HG02852 (cell line): ENCODE results near the gene PLCB3.

Experiments used
- ATAC-seq: cut with Tn5 transposase; IDR thresholded peaks from one replicate; pipeline ENCODE4 v1.9.1; 2021; ENCODE audit warnings: mild to moderate bottlenecking, moderate library complexity; ENCODE audit not compliant: unreplicated experiment

Gene PLCB3

DNA sequence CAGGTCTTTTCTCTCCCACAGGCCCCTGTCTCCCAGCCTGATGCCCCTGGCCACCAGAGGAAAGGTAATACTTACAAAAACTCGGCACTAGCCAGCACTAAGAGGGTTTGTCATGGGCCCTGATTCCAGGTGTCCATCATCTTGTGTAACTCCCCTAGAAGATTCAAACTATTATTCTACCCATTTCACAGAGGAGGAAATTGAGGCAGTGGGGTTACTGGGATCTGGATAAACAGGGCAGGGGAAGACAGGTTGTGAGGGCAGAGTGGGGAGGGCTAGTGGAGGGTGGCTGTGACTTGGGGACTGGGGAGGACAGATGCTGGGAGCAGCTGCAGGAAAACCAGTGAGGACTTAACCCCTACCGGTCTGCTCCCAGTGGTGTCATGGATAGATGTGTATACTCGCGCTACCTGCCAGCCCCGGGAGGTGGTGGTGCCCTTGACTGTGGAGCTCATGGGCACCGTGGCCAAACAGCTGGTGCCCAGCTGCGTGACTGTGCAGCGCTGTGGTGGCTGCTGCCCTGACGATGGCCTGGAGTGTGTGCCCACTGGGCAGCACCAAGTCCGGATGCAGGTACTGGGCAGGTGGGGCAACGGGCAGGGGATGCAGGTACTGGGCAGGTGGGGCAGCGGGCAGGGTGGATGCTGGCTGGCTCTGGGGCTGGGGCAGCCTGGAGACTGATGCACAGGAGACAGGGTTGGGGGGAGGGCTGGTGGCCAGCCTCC lies 15.7 kb upstream of the PLCB3 start:
- ATAC-seq = no peak

GRCh38 chr11:64237484-64237951 lies 13.8 kb upstream of the PLCB3 start:
- no peak for ATAC-seq

GRCh38 chr11:64238076-64238475 lies 13.3 kb upstream of the PLCB3 start:
- ATAC-seq = no peak

GRCh38 chr11:64238999-64239398 lies 12.3 kb upstream of the PLCB3 start:
- ATAC-seq = no peak

DNA sequence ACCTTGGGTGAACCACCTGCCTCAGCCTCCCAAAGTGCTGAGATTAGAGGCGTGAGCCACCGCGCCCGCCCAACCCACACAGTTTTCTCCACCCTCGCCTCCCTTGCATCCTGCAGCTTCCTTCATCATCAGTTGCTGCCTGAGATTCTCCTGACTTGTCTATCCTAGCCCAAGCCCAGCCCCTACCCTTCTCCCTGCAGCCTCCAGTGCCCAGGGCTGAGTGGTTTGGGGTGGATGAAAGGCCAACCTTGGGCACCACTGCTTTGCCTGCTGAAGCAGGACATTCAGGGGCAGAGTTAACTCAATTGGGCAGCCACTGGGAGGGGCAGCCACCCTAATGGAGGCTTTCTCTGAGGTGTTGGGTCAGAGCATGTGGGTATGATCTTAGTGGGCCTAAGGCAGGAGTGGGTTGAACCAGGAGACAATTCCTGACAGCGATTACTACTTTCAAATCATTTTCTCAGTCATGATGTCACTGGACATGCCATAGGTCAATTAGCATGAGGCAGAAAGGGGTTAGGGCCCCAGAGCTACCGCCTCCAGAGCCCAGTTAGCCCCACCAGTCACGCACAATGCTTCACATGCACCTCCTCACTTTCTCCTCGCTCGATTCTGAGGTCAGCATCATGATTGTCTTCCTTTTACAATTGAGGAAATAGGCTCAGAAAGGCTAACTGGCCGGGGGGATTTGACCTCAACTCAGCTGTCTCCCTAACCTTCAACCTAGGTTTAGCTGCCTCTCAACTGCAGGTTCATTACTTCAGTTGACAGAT lies 11.5 kb upstream of the PLCB3 start:
- ATAC-seq = no peak

DNA sequence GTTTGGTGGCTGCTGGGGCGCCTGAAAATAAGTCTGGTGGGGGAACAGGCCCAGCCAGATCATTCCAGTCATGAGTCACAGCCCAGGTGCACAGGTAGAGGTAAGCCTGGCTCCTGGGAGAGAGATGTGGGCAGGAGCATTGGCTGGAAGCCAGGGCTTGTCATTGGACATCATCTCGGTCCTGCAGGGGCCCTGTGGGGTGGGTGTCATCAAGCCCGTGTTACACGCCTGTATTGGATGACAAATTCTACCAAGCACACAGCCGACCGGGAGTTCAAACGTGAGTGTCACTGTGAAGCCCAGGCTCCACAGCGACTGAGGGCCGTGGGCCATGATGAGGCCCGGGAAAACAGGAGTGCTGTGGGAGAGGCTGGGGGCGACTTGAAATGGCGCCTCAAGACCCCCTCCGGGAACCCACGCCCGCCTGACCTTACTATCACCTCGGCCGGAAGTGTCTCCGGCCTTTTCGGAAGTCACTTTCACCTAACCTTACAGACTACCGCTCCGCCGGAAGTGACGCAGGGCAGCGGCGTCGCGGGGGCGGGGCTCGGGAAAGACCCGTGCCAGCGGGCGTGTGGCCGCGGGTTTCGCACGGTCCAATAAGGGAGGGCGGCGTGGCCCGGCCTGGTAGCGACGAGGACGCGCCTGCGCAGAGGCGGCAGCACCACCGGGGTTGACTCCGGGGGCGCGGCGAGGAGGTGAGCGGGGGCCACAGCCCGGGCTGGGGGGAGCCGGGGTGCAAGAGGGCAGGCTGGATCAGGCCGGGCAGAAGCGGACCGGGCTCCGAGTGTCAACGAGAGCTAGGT lies 10.7 kb upstream of the PLCB3 start, which contains the start of gene FKBP2:
FKBP2 (plus strand) TSS at position 661 of the 806 bp plus-strand sequence. CDS start 1,293 bp downstream, outside the sequence.
- ATAC-seq = peak; percentile 51

DNA sequence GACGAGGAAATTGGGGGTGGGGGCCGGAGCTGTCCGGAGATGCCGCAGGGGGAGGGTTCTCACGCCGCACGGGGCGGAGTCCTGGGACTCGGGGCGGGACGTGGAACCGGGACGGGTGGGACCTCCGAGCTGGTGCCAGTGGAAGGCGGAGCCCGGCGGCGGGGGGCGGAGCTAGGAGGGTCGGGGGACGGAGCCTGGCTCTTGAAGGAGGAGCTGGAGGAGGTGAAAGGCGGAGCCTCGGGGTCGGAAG lies 10.2 kb upstream of the PLCB3 start:
- peak; percentile 62 for ATAC-seq

DNA sequence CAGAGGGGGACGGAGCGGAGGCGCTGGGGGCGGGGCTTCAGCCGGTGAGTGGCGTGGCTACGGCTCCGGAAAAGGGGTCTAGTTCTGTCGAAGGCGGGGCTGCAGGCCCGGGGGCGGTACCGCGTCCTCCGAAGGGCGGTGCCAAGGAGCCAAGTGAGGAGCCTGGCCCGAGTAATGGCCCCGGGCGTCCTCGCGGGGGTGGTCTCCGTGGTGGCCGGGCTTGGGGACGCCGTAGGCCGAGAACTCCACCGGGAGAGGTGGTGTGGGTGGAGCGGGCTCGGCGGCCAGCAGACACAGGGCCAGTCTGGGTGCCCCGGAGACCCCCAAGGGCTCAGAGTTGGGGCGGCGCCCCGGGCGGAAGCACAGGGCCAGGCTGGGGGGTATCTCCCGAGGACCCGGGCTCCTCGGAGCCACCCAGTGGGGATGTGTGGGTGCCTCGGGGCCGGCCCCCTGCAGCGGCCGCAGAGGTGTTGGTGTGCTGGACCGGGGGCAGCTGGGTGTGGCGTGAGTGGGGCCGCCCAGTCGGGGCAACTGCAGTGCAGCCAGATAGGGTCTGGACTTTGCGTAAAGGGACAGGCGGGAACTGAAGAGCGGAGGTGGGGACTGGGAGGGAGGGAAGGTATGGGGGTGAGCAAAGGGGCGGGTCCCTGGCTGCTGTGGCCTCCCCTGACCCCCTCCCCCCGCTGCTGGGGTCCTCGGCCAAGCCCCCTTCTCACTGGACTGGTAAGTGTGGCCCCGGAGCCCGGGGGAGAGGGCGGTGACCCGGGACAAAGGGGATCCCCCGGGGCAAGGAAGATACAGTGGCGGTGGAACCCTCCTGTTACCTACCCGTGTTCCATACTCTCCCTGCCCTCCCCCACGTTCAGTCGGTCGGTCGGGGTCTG lies 9.6 kb upstream of the PLCB3 start:
- peak; percentile 58 for ATAC-seq

DNA sequence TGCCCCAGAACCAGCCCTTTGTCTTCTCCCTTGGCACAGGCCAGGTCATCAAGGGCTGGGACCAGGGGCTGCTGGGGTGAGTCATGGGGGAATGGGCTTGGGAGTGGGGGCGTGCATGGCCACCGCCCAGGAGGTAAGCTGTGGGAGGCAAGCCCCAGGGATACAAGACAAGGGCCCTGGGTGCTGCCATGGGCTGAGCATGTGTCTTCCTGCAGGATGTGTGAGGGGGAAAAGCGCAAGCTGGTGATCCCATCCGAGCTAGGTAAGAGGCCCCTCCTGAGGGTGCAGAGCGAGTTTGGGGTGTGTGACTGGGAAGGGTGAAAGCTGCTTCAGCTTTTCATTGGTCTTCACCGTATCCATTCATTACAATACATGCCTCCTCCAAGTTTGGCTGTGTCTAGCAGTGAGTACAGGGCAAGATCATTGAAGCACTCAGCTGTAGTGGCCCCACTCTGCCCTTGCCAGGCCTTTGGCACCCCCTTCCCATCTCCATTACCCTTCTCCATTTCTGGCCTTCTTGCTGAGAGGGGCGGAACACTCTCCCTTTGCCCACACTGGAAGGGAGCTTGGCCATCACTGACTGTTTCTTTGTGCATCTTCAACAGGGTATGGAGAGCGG lies 8.0 kb upstream of the PLCB3 start:
- no peak for ATAC-seq

DNA sequence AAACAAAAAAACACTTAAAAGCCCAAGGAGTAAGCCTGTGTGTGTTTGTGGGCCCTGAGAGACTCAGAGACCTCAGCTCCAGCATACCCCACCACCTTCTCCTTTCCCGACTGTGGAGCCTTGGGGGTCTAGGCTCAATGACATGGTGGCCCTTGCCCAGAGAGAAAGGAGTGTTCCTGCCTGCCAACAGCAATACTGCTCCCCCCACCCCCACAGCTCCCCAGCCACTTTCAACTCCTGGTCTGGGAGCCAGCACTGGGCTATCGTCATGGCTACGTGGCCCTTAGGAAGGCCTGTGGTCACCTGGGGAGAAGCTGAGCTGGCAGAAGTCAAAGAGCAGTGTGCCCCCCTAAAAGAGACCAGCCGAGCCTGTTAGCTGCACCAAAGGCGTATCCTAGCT lies 7.2 kb upstream of the PLCB3 start:
- ATAC-seq = no peak

DNA sequence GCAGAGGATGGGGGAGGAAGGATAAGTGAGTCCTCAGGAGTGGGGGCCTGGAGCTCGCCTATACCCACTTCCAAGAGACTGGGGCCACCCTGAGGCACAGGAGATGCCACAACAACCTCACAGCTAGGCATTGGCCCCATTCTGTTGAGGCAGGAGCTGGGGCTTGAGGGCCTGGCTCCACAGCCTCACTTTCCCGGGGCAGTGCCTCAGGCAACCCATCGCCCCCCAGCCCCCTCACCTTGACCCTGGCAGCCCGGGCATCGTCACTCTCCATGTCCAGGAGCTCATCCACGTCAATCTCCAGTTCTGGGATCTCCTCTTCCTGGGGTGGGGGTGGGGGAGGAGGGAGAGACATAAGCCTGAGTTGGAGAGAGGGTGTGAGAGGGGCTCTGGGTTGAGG lies 6.4 kb upstream of the PLCB3 start:
- no peak for ATAC-seq

DNA sequence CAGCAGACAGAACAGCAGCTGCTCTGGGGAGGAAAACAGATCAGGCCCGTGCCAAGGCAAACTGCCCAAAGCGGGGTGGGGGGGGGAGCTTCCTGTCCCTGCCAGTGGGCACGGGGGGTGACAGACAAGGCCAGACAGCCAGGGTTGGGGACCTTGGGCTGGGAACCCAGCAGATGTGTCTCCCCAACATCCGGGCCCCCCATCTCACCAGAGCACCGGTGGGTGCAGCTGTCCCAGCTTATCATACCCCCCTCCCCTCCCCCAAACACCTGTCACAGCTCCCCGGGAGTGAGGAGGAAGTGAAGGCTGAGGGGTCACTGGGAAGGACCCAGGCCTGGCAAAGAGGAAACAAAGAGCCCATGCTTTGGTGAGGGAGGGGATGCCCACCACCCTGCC lies 5.9 kb upstream of the PLCB3 start:
- ATAC-seq = no peak

GRCh38 chr11:64245797-64246620 lies 5.3 kb upstream of the PLCB3 start:
- no peak for ATAC-seq

DNA sequence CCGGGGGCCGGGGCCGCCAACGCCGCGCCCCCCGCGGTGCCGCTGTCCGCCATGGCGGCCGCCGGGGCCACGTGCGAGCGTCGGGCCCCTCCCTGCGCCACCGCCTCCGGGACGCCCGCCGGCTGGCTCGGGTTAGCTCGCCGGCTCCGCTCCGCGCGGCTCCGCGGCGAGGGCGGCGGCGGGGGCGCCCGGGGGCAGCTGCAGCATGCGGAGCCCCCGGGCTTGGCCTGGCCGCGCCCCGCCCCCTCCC lies 4.8 kb upstream of the PLCB3 start:
- peak; percentile 0 for ATAC-seq

DNA sequence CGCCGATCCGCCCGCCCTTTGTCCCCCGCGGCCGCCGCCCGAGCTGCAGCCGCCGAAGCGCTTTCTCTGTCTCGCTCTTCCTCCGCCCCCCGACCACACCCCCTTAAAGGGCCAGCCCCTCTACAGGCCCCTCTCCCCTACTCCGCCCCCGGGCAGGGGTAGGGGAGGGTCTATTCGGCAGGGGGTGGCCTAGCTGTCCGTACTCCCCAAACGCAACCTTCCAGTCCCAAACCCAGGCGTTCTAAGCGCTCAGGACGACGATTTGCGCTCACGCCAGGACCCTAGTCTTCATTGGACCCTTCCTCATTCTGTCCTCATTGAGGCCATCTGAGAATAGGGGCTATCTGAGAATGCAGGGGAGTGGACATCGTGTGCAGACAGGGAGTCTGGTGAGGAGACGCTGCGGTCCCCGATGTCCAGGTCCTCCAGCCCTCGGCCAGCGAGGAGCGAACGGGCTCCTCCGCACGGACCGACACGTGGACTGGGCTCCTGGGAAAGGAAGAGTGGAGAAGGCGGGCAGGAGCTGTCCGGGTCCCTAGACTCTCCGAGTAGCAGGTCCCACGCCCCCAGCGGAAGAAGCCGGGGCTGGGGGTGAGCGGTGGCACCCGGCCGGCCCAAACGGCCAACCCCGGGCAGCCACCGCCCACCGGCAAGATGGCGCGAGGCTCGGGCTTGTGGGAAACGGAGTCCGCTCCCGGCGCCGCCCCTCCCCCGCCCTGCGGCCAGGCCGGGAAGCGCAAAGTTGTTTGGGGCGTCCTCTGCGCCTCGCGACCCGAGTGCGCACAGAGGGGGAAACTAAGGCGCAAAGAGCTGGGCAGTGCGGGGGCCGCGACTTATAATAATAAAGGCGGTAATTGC lies 4.2 kb upstream of the PLCB3 start, which contains the start of gene PPP1R14B:
PPP1R14B (minus strand) TSS at position 73 of the 858 bp plus-strand sequence. CDS start 270 bp downstream, outside the sequence.
- peak; percentile 37 for ATAC-seq

- ATAC-seq = no peak
These were observed 3.4 kb upstream of the PLCB3 start for GRCh38 chr11:64247729-64248531.

DNA sequence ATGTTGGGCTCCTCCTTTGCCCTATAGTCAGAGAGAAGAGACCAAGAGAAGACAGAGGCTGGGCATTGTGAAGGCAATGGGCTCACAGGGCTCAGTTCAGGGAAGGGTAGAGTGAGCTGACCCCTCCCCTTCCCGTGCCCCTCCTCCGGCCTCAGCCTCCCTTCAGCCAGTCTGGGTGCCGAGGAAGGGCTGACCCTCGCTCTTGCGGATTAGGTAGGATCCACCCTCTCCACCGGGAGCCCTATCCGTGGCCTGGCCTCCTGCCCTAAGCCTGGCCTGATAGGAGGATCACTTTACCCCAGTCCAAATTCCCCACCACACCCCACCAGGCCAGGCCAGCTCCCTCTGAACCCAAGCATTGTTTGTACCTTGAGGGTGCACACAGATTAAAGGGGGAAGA lies 2.8 kb upstream of the PLCB3 start:
- no peak for ATAC-seq

DNA sequence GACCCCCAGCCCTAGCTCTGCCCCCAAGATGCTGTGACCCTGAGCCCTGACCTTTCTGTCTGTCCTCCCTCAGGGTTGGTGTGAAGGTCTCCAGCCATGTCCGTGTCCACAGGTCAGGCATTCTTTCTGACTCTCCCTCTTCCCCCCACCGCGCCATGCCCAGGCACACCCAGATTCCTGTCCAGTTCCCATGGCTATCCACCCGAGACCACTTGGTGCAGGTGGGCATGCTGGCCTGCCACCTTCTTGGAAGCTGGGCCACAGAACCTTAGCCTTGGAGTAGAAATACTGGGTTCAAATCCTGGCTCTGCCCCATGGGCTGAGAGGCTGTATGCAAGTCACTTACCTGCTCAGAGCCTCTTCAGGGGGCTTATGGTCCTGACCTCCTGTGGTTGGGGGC lies 2.3 kb upstream of the PLCB3 start:
- ATAC-seq = no peak
